HG02943 (cell line): Measurements from ENCODE around the gene ABHD10.
"Not testable (repeated sequence)": the region's sequence is repeated elsewhere in the genome, so short reads cannot be mapped to it uniquely, and the experiment has no call there.

Source experiments
- ATAC-seq: cut with Tn5 transposase; IDR thresholded peaks from one replicate; pipeline ENCODE4 v1.9.1; 2021; ENCODE audit warnings: mild to moderate bottlenecking, low read depth, moderate library complexity; ENCODE audit not compliant: unreplicated experiment

ABHD10 gene

GRCh38 chr3:112020674-112021085, 41.9 kb downstream of the ABHD10 start:
- no peak for ATAC-seq

GRCh38 chr3:112027142-112027541, 48.3 kb downstream of the ABHD10 start:
- ATAC-seq = no peak

DNA sequence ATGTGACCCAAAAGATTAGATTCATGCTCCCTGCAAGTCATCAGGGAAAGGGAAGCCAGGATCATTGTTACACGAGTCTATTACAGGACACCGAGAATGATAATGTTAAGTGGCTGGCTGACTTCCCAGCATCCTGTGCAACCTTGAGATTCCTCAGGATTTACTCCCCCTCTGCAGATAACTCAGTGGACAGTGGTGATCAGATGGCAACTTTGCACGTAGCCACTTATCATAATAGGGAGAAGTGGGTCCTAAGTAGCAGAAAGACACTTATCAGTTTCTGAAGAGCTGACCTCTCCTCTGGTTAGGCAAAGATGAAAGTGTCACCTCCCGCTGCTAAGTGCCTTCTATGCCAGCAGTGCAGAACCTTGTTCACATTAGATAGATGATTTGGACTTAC, 49.0 kb downstream of the ABHD10 start:
- no peak for ATAC-seq

GRCh38 chr3:112030901-112031300, 52.1 kb downstream of the ABHD10 start:
- ATAC-seq = no peak

- no peak for ATAC-seq
These were observed 53.4 kb downstream of the ABHD10 start for GRCh38 chr3:112032098-112032731.

- ATAC-seq = no peak
These were observed 55.6 kb downstream of the ABHD10 start, which contains the start of gene TMPRSS7 for GRCh38 chr3:112034436-112034835. Gene TMPRSS7, plus strand, starts transcription at chr3:112034736. Its CDS starts 110 bp downstream, at chr3:112034846.

- ATAC-seq = no peak
These were observed 56.4 kb downstream of the ABHD10 start for GRCh38 chr3:112035241-112035640.

DNA sequence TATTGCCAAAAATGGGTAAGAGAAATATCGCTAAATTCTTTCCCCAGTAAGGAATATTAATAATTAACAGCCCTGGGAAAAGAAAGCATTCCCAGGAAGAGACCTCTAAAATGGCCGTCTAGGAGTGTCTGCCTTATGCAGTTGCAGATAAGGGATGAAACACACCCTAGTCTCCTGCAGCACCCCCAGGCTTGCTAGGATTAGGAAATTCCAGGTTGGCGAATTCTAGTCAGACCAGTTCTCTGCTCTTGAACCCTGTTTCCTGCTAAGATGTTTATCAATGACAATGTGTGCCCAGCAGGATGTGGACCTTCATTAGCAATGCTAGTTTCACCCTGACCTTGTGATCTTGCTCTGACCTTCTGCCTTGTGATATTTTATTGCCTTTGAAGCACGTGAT, 58.4 kb downstream of the ABHD10 start:
- not testable (repeated sequence) for ATAC-seq

- ATAC-seq = no peak
These were observed 60.0 kb downstream of the ABHD10 start for GRCh38 chr3:112038863-112039262.

DNA sequence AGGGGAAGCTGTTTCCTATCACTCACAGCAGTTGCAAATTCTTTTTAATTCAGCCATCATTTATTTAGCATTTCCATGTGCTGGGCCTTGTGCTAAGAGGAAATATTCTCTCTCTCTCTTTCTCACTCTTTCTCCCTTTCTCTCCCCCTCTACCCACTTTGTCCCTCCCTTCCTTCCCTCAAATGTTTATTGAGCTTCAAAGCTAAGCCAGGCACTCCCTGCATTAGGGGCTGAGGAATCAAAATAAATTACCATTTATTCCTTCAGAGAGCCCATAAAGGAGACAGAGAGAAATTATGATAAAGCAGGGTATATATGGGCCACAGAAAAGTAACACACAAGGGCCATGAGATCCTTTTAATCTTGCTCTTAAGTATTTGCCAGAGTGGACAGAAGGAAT, 62.5 kb downstream of the ABHD10 start:
- no peak for ATAC-seq

DNA sequence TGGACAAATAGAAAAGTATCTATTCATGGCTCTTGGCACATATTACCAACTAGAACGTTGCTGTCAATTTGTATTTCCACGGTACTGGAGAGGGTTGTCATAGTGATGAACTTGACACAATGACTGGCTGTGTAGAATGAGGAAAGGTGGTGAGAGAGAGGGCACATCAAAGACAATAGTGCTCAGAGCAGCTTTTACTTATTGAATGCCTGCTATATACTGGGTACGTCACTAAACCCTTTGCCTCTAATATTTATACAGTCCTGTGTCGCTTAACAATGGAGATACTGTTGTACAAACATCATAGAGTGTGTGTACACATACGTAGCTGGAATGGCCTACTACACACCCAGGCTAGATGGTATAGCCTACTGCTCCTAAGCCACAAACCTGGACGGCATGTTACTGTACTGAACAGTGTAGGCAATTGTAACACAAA, 64.0 kb downstream of the ABHD10 start:
- no peak for ATAC-seq
